Measurements from ENCODE around the gene IFNW1.

The IFNW1 gene

GRCh38 chr9:21110708-21111576 is 30.7 kb downstream of the IFNW1 start:
- peak; percentile 53 for DNase-seq (ENCODE audit: low read depth)

DNA sequence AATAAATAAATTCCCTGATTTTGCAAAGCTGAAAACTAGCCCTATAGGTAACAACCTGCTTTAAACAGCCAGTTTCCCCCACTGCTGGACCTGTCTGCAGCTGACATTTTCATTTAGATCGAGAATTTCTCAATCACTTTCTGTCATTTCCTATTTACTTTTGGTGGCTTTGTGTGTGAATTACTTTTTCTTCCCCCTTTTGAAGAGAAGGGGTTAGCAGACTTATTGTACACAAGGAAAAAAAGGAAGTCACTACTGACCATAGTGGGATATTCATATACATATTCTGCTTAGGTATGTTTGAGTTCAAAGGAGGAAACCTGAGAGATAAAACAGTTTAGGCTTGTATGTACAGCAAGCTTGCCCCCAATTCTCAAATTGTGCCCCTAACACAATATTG is 36.8 kb downstream of the IFNW1 start:
- DNase-seq (ENCODE audit: low read depth): no peak

GRCh38 chr9:21102305-21102704 is 39.3 kb downstream of the IFNW1 start:
- no peak for DNase-seq (ENCODE audit: low read depth)

DNA sequence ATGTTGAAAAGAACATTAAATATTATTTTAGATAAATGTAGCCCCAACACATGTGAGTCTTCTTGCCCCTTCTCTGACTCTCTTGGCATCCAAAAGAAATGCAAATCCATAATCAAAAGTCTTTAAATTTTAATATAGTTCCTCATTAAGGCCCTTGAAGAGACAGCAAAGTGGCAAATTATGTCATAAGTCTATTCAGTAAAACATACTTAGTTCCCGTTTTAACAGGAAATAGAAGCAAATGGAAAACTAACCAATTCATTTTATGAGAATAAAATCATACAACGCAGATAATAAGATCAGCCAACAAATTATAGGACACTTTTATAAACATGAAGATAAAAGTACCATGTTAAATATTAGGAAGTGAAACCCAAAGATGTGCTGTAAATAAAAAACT is 43.8 kb downstream of the IFNW1 start:
- DNase-seq (ENCODE audit: low read depth): no peak

DNA sequence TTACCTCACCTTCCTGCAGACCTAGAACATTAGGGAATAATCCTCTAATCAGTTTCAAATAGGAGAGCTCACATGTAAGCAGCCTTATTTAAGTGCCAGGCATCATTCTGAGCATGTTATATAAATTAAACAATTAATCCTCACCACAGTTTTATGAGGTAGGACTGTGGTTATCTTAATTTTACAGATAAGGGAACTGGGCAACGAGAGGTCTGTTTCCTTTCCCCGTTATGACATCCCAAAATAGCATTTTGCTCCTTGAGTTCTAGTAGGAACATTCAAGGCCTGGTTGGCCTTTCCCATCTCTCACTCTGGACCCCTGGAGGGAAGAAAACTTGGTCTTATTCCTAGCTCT is 44.8 kb downstream of the IFNW1 start:
- no peak for DNase-seq (ENCODE audit: low read depth)

- DNase-seq (ENCODE audit: low read depth): no peak
These were observed 45.3 kb downstream of the IFNW1 start for GRCh38 chr9:21096172-21096900.

DNA sequence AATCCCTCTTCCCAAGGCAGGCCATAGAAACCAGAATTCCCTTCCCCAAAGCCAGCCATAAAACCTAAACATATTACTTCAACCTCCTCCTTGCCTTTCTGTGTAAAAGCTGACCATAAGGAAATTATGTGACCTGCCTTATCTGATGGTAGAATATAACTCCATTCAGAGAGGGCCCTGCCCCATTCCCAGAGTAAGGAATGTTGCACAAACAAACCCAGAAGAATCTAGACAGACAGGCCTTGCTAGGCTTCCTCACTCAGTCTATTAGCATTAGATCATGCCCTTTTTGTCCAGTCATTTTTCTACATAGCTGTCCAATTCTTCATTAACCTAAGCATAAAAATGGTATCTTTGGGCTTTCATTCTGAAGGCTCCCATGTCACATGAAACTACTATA is 46.1 kb downstream of the IFNW1 start:
- no peak for DNase-seq (ENCODE audit: low read depth)

Data from HS-5 (cell line).